ENCODE data around the gene PTHLH. TPM values are rescaled to one million over a fixed set of nuclear protein-coding genes. Genes with fewer than 3 reads are reported as not detected.

Gene PTHLH
- total and polyA plus RNA-seq, 2 donors (not counting 1 experiment from before 2014, with no cell fraction given), result not detected

GRCh38 chr12:27937768-27938167, 34.8 kb downstream of the PTHLH start:
- Mint-ChIP-seq H3K4me1 (no peaks in the 10 kb centered on the region), H3K27me3 (peaks cover 2% of the 10 kb centered on the region), H3K9me3 (ENCODE audit: insufficient read depth) (no peaks in the 10 kb centered on the region), H3K27ac (no peak overlapping the region), H3K4me3 (no peak overlapping the region)
- POLR2A ChIA-PET, result no interaction called here
- Histone ChIP-seq H3K9ac (ENCODE audit: low read length) (no peak overlapping the region), H3K4me2 (replicated peaks; ENCODE audit: low read depth, low read length, poor library complexity, severe bottlenecking) (no peak overlapping the region), H3K4me3 (ENCODE audit: control extremely low read depth in 1 of 5, extremely low read depth in 1 of 5, insufficient read depth in 1 of 5, low read depth in 2 of 5, low read length in 4 of 5) (no peak overlapping the region), H3K79me2 (ENCODE audit: control insufficient read depth, insufficient read depth, low read length) (no peaks in the 10 kb centered on the region), H4K20me1 (ENCODE audit: control insufficient read depth, insufficient read depth, low read length, poor library complexity, severe bottlenecking) (no peaks in the 10 kb centered on the region), H3K4me1 (ENCODE audit: control insufficient read depth in 2 of 2, insufficient read depth in 2 of 2, low read length in 2 of 2) (no peaks in the 10 kb centered on the region), H3K9me3 (ENCODE audit: control extremely low read depth in 1 of 3, control insufficient read depth in 2 of 3, insufficient read depth in 1 of 3, low read length in 2 of 3) (no peaks in the 10 kb centered on the region), H3K27ac (ENCODE audit: low read length in 2 of 2) (no peak overlapping the region), H3K27me3 (replicated peaks in 1 of 4; ENCODE audit: control extremely low read depth in 1 of 4, control insufficient read depth in 3 of 4, insufficient read depth in 4 of 4, low read length in 3 of 4) (no peaks in the 10 kb centered on the region), H2AFZ (ENCODE audit: insufficient read depth, low read depth, low read length, poor library complexity, severe bottlenecking) (no peak overlapping the region), H3K36me3 (replicated peaks in 1 of 2; ENCODE audit: control extremely low read depth in 1 of 2, control insufficient read depth in 1 of 2, extremely low read depth in 1 of 2, insufficient read depth in 2 of 2, low read length in 1 of 2) (no peaks in the 10 kb centered on the region)
- no peak for TF ChIP-seq EZH2 (IDR thresholded peaks at IDR 0.05; ENCODE audit: borderline replicate concordance, insufficient read depth, low read depth, low read length, poor library complexity, severe bottlenecking)
- DNase-seq, result no peak
- no peak for ATAC-seq (ENCODE audit: low read depth)
- WGBS (ENCODE audit: insufficient coverage), result no CpG with 5 or more reads among the region's 2 CpGs
- intact Hi-C loops (cut with micrococcal nuclease), result no loop called here
- CTCF ChIA-PET, result interaction anchor here (1.4 to 5.3 kb wide), 2 partner anchors 203 to 206 kb away, joined by 3 to 59 read pairs; no protein-coding TSS in a partner anchor

DNA sequence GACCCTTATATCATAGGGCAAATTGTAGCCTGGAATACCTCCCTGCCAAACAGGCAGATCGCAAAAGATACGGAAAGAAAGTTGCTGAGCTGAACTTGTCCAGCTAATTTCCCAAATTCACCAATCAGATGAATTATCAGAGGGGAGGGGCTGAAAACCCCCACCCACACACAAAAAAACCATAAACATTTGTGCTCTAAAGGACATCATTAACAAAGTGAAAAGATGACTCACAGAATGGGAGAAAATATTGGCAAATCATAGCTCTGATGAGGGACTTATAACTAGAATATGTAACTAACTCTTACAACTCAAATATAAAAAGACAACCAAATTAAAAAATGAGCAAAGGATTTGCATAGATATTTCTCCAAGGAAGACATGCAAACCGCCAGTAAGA, 36.3 kb downstream of the PTHLH start:
- ATAC-seq (ENCODE audit: low read depth) (no peak), DNase-seq (no peak)
- intact Hi-C loops (cut with micrococcal nuclease), result no loop called here
- Mint-ChIP-seq H3K4me1 (no peaks in the 10 kb centered on the region), H3K27ac (no peak overlapping the region), H3K4me3 (no peak overlapping the region), H3K9me3 (ENCODE audit: insufficient read depth) (no peaks in the 10 kb centered on the region), H3K27me3 (peaks cover 4% of the 10 kb centered on the region)
- H3K36me3 ChIP-seq (replicated peaks in 1 of 2; ENCODE audit: control extremely low read depth in 1 of 2, control insufficient read depth in 1 of 2, extremely low read depth in 1 of 2, insufficient read depth in 2 of 2, low read length in 1 of 2), result no peaks in the 10 kb centered on the region
- H3K79me2 ChIP-seq (ENCODE audit: control insufficient read depth, insufficient read depth, low read length), result no peaks in the 10 kb centered on the region
- H3K9me3 ChIP-seq (ENCODE audit: control extremely low read depth in 1 of 3, control insufficient read depth in 2 of 3, insufficient read depth in 1 of 3, low read length in 2 of 3), result no peaks in the 10 kb centered on the region
- ChIA-PET POLR2A (no interaction called here), CTCF (interaction anchor here (0.6 to 1.5 kb wide), 3 partner anchors 12 to 216 kb away, joined by 3 to 6 read pairs (median 5); no protein-coding TSS in a partner anchor)
- no peaks in the 10 kb centered on the region for H4K20me1 ChIP-seq (ENCODE audit: control insufficient read depth, insufficient read depth, low read length, poor library complexity, severe bottlenecking)
- no peak overlapping the region for H3K9ac ChIP-seq (ENCODE audit: low read length)
- no peak for TF ChIP-seq EZH2 (IDR thresholded peaks at IDR 0.05; ENCODE audit: borderline replicate concordance, insufficient read depth, low read depth, low read length, poor library complexity, severe bottlenecking)
- TF ChIP-seq, protein P1, sequence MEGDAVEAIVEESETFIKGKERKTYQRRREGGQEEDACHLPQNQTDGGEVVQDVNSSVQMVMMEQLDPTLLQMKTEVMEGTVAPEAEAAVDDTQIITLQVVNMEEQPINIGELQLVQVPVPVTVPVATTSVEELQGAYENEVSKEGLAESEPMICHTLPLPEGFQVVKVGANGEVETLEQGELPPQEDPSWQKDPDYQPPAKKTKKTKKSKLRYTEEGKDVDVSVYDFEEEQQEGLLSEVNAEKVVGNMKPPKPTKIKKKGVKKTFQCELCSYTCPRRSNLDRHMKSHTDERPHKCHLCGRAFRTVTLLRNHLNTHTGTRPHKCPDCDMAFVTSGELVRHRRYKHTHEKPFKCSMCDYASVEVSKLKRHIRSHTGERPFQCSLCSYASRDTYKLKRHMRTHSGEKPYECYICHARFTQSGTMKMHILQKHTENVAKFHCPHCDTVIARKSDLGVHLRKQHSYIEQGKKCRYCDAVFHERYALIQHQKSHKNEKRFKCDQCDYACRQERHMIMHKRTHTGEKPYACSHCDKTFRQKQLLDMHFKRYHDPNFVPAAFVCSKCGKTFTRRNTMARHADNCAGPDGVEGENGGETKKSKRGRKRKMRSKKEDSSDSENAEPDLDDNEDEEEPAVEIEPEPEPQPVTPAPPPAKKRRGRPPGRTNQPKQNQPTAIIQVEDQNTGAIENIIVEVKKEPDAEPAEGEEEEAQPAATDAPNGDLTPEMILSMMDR (IDR thresholded peaks at IDR 0.05), result no peak
- WGBS (ENCODE audit: insufficient coverage), result no CpG with 5 or more reads among the region's 3 CpGs
- no peaks in the 10 kb centered on the region for H3K4me1 ChIP-seq (ENCODE audit: control insufficient read depth in 2 of 2, insufficient read depth in 2 of 2, low read length in 2 of 2)
- no peak overlapping the region for H3K4me2 ChIP-seq (replicated peaks; ENCODE audit: low read depth, low read length, poor library complexity, severe bottlenecking)
- H3K27ac ChIP-seq (ENCODE audit: low read length in 2 of 2), result no peak overlapping the region
- H2AFZ ChIP-seq (ENCODE audit: insufficient read depth, low read depth, low read length, poor library complexity, severe bottlenecking), result no peak overlapping the region
- H3K27me3 ChIP-seq (replicated peaks in 1 of 4; ENCODE audit: control extremely low read depth in 1 of 4, control insufficient read depth in 3 of 4, insufficient read depth in 4 of 4, low read length in 3 of 4), result no peaks in the 10 kb centered on the region
- H3K4me3 ChIP-seq (ENCODE audit: control extremely low read depth in 1 of 5, extremely low read depth in 1 of 5, insufficient read depth in 1 of 5, low read depth in 2 of 5, low read length in 4 of 5), result no peak overlapping the region

Measured in B cell (primary cell).